Muscle of leg (tissue), 11 donors: ENCODE data around the gene BLOC1S2. TPM values are rescaled to one million over a fixed set of nuclear protein-coding genes. Genes with fewer than 3 reads are reported as not detected.

ENCODE experiments used
- DNase-seq: peaks from one replicate; pipeline ENCODE4 v3.0.0; 2013
- H3K27ac ChIP-seq: one replicate; pipeline ENCODE4 v1.5.1; 2013; ENCODE audit warnings: mild to moderate bottlenecking, low read length, control low read depth
- H3K27me3 ChIP-seq: one replicate; pipeline ENCODE4 v1.6.1; 2013; ENCODE audit warnings: low read length; ENCODE audit not compliant: control insufficient read depth, insufficient read depth
- H3K36me3 ChIP-seq: one replicate; pipeline ENCODE4 v1.6.1; 2013; ENCODE audit warnings: low read length; ENCODE audit not compliant: control insufficient read depth, insufficient read depth
- H3K4me1 ChIP-seq: one replicate; pipeline ENCODE4 v1.6.1; 2013; ENCODE audit warnings: low read length; ENCODE audit not compliant: control insufficient read depth, insufficient read depth
- H3K4me3 ChIP-seq: one replicate; pipeline ENCODE4 v1.5.1; 2013; ENCODE audit warnings: low read length, control low read depth
- H3K9me3 ChIP-seq: replicated peaks from 2 replicates; pipeline ENCODE4 v1.6.1; 2013; ENCODE audit warnings: low read depth, low read length; ENCODE audit not compliant: control insufficient read depth
- WGBS: methylation state at CpG from one replicate; pipeline ENCODE4 v1.1.5; 2013; ENCODE audit warnings: missing lambda C conversion rate; ENCODE audit not compliant: insufficient coverage; 5-methylcytosine and 5-hydroxymethylcytosine counted together
- polyA plus RNA-seq, 8 donors: library from polyadenylated mRNA; unstranded; fragments of 120-200 nt; gene quantifications; one replicate each; pipeline versions ENCODE4 v1.2.1 to v1.2.3, GENCODE V29; 2013; ENCODE audit warnings: inconsistent platforms in 1 of 8, low replicate concordance in 1 of 8; ENCODE audit not compliant: insufficient read length in 8 of 8, insufficient read depth in 1 of 8
- total RNA-seq: library from RNA; stranded (reverse); fragments of 120-200 nt; gene quantifications from one replicate; pipeline ENCODE4 v1.2.4, GENCODE V29; 2013

Gene BLOC1S2
- total and polyA plus RNA-seq, 9 donors: 22.7 to 32.7 (median 26.0) TPM

DNA sequence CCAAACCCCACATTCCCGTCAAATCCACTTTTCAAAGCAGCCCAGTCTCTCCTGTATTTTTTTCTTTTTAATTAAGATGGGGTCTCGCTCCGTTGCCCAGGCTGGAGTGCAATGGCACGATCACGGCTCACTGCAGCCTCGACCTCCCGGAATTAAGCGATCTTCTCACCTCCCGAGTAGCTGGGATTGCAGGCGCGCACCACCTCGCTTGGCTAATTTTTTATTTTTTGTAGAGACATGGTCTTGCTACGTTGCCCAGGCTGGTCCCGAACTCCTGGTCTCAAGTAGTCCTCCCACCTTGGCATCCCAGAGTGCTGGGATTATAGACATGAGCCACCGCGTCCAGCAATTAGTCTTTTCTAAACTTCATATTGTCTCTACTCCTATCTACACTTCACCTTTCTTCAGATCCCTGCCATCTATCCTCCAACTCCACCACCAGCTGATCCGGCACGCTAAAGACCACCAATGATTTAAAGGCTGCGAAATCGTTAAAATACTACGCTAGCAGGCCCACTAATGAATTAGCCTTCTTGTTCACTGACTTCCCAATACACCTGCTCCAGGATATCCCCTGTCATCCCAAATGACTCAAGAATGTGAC is 56.6 kb downstream of the BLOC1S2 start:
- Histone ChIP-seq H3K36me3 (peaks cover 19% of the 10 kb centered on the region), H3K27ac (peak overlapping the region; percentile 82), H3K27me3 (no peaks in the 10 kb centered on the region)

GRCh38 chr10:100223879-100224278 is 62.6 kb downstream of the BLOC1S2 start:
- H3K27me3 ChIP-seq: no peaks in the 10 kb centered on the region
- no peak overlapping the region for H3K4me3 ChIP-seq
- no peak overlapping the region for H3K27ac ChIP-seq
- DNase-seq: no peak
- H3K36me3 ChIP-seq: peaks cover 18% of the 10 kb centered on the region
- 91% methylated on average over 3 of the region's 5 CpGs for WGBS
- no peaks in the 10 kb centered on the region for H3K9me3 ChIP-seq
- H3K4me1 ChIP-seq: peaks cover 4% of the 10 kb centered on the region

More for the DNA sequence above, 56.6 kb downstream of the BLOC1S2 start:
- 48% methylated on average over 15 of the region's 21 CpGs for WGBS
- H3K9me3 ChIP-seq: no peaks in the 10 kb centered on the region
- peak; percentile 10 for DNase-seq
- H3K4me1 ChIP-seq: peaks cover 12% of the 10 kb centered on the region
- peak overlapping the region; percentile 97 for H3K4me3 ChIP-seq

Other genes starting within 250 kb of the BLOC1S2 start
- gene CPN1, start 204.8 kb downstream of the BLOC1S2 start, total RNA-seq: 0.09 TPM
- under 1 TPM in 3 of 8 donors, not detected in 5; 0.08 to 0.26 (median 0.20) TPM for gene CPN1, start 204.8 kb downstream of the BLOC1S2 start, polyA plus RNA-seq
- 21.1 TPM for gene ERLIN1, start 100.7 kb downstream of the BLOC1S2 start, total RNA-seq
- gene ERLIN1, start 100.7 kb downstream of the BLOC1S2 start, polyA plus RNA-seq: 10 to 100 TPM; 28.5 to 49.4 (median 36.6) TPM
- gene CHUK, start 57.1 kb downstream of the BLOC1S2 start, total RNA-seq: 13.6 TPM
- gene CHUK, start 57.1 kb downstream of the BLOC1S2 start, polyA plus RNA-seq: 10 to 100 TPM; 10.7 to 18.6 (median 15.0) TPM
- gene CWF19L1, start 19.0 kb downstream of the BLOC1S2 start, total RNA-seq: 23.9 TPM
- 10 to 100 TPM; 16.7 to 25.9 (median 20.4) TPM for gene CWF19L1, start 19.0 kb downstream of the BLOC1S2 start, polyA plus RNA-seq
- gene PKD2L1, start 43.5 kb upstream of the BLOC1S2 start, total RNA-seq: 0.04 TPM
- gene PKD2L1, start 43.5 kb upstream of the BLOC1S2 start, polyA plus RNA-seq: under 1 TPM in 6 of 8 donors, not detected in 2; 0.06 to 0.32 (median 0.12) TPM
- gene SCD, start 60.6 kb upstream of the BLOC1S2 start, total RNA-seq: 10.4 TPM
- gene SCD, start 60.6 kb upstream of the BLOC1S2 start, polyA plus RNA-seq: 10 to 100 TPM in 7 of 8 donors, 1 to 10 TPM in 1; 9.8 to 34.9 (median 19.0) TPM
- gene WNT8B, start 176.3 kb upstream of the BLOC1S2 start, total RNA-seq: not detected
- gene WNT8B, start 176.3 kb upstream of the BLOC1S2 start, polyA plus RNA-seq: under 1 TPM in 2 of 8 donors, not detected in 6; 0.05 to 0.11 TPM
- gene SEC31B, start 233.2 kb upstream of the BLOC1S2 start, total RNA-seq: 5.5 TPM
- 10 to 100 TPM in 4 of 8 donors, 1 to 10 TPM in 4; 5.3 to 15.6 (median 9.8) TPM for gene SEC31B, start 233.2 kb upstream of the BLOC1S2 start, polyA plus RNA-seq
- gene NDUFB8, start 243.2 kb upstream of the BLOC1S2 start, total RNA-seq: 169 TPM
- gene NDUFB8, start 243.2 kb upstream of the BLOC1S2 start, polyA plus RNA-seq: 100 to 1,000 TPM; 134 to 157 (median 140) TPM
- gene HIF1AN, start 249.3 kb upstream of the BLOC1S2 start, total RNA-seq: 9.4 TPM
- gene HIF1AN, start 249.3 kb upstream of the BLOC1S2 start, polyA plus RNA-seq: 10 to 100 TPM; 23.5 to 37.6 (median 32.4) TPM